ENCODE data around the gene CA9.
A peak's percentile ranks its signal among the peaks of the same experiment; 100 is the strongest.
"Not testable (repeated sequence)": the region's sequence is repeated elsewhere in the genome, so short reads cannot be mapped to it uniquely, and the experiment has no call there.

The CA9 gene

DNA sequence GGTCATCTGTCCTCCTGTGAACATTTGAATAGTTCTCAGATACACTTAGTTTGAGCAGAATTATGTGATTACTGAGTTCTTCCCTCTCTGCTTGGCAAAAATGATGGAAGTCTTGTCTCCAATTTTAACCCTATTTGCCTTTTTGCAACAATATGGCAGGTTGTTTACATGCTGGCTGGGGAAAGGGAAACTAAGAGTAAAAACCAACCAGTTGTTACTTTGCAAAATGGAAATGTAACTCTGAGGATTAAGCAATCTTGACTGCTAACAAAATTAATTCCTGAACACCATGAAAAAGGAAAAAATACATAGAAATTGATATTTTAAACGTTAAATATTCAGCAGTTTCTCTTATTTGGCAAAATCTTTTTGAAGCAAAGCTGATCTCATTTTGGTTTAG is 34.1 kb upstream of the CA9 start:
- TF ChIP-seq HDGF (IDR thresholded peaks at IDR 0.05; ENCODE audit: borderline replicate concordance) (no peak), ELF4 (IDR thresholded peaks at IDR 0.05) (no peak), SP1 (IDR thresholded peaks at IDR 0.05) (no peak), FOXM1 (IDR thresholded peaks at IDR 0.05; ENCODE audit: borderline replicate concordance) (no peak), ZNF384 (IDR thresholded peaks at IDR 0.05) (no peak), SUZ12 (IDR thresholded peaks at IDR 0.05) (no peak), NFRKB (IDR thresholded peaks at IDR 0.05) (no peak), ARNT (IDR thresholded peaks at IDR 0.05) (no peak), FOXA1 (IDR thresholded peaks at IDR 0.05) (no peak), FOXK2 (IDR thresholded peaks at IDR 0.05) (no peak), TARDBP (IDR thresholded peaks at IDR 0.05) (no peak), BHLHE40 (IDR thresholded peaks at IDR 0.05; ENCODE audit: borderline replicate concordance) (no peak)
- TF ChIP-seq, protein P1, sequence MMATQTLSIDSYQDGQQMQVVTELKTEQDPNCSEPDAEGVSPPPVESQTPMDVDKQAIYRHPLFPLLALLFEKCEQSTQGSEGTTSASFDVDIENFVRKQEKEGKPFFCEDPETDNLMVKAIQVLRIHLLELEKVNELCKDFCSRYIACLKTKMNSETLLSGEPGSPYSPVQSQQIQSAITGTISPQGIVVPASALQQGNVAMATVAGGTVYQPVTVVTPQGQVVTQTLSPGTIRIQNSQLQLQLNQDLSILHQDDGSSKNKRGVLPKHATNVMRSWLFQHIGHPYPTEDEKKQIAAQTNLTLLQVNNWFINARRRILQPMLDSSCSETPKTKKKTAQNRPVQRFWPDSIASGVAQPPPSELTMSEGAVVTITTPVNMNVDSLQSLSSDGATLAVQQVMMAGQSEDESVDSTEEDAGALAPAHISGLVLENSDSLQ (IDR thresholded peaks at IDR 0.05) = no peak
- CTCF ChIA-PET = no interaction called here
- POLR2A ChIA-PET = no interaction called here
- no peak for DNase-seq (ENCODE audit: extremely low spot score)

DNA sequence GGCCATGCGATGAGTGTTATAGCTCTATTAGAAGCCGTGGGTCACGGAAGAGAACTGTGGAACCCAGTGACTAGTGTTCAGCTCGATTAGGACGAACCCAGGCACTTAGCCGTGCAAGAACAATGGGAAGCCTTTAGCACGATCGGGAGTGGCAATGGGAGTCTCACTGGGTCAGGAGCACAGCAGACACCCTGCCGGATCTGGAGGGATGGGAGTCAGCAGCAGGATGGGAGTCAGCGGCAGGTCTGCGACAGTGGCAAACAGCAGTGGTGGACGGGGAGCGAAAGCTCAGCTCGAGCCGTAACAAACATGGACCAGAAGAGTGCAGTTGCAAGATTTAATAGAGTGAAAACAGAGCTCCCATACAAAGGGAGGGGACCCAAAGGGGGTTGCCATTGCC is 33.3 kb upstream of the CA9 start:
- CTCF ChIA-PET; DNase-seq (ENCODE audit: extremely low spot score); POLR2A ChIA-PET: not testable (repeated sequence)

DNA sequence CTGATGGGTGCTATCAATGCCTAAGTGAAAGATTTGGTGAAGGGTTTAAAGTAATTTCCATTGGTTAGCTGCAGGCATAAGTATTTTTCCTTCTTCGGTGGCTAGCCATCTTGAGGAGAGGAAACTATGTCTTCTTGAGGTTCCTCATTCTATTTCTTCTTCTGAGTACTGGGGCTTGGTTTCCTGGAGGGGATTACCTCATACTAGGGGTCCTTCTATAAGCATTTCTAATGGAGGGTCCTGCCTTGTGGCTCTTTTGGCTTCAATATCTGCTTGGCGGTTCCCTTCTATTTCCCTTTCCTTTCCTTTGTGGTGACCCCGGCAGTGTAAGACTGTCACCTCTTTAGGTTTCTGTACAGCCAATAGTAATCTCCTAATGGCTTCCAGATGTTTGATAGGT is 32.2 kb upstream of the CA9 start:
- DNase-seq (ENCODE audit: extremely low spot score); POLR2A ChIA-PET; CTCF ChIA-PET: not testable (repeated sequence)

DNA sequence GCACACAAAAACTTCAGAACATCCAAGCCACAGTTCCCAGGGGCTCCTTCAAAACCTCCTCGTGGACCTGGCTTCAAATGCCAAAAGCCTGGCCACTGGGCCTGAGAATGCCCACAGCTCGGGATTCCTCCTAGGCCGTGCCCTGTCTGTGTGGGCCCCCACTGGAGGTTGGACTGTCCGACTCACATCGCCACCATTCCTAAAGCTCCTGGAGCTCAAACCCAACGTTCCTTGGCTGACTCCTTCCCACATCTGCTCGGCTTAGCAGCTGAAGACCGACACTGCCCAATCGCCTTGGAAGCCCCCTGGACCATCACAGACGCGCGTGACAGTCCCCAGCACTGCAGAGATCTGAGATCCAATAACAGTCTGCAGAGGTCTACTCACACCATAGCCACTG is 30.7 kb upstream of the CA9 start:
- TF ChIP-seq SUZ12 (IDR thresholded peaks at IDR 0.05) = no peak
- TF ChIP-seq, protein P1 (IDR thresholded peaks at IDR 0.05) = no peak
- TF ChIP-seq FOXM1 (IDR thresholded peaks at IDR 0.05; ENCODE audit: borderline replicate concordance) = no peak
- no peak for TF ChIP-seq TARDBP (IDR thresholded peaks at IDR 0.05)
- no peak for TF ChIP-seq ZNF384 (IDR thresholded peaks at IDR 0.05)
- TF ChIP-seq L3MBTL2 (conservative IDR thresholded peaks at IDR 0.05) = no peak
- no peak for TF ChIP-seq ELF4 (IDR thresholded peaks at IDR 0.05)
- TF ChIP-seq FOXA1 (IDR thresholded peaks at IDR 0.05) = no peak
- no peak for TF ChIP-seq FOXK2 (IDR thresholded peaks at IDR 0.05)
- TF ChIP-seq HDGF (IDR thresholded peaks at IDR 0.05; ENCODE audit: borderline replicate concordance) = no peak
- TF ChIP-seq LEF1 (IDR thresholded peaks at IDR 0.05; ENCODE audit: borderline replicate concordance) = no peak
- no peak for TF ChIP-seq CTBP1 (IDR thresholded peaks at IDR 0.05; ENCODE audit: borderline replicate concordance)
- TF ChIP-seq NFRKB (IDR thresholded peaks at IDR 0.05) = no peak
- no peak for TF ChIP-seq ARNT (IDR thresholded peaks at IDR 0.05)
- no peak for TF ChIP-seq SP1 (IDR thresholded peaks at IDR 0.05)
- ChIA-PET CTCF (no interaction called here), POLR2A (no interaction called here)
- DNase-seq (ENCODE audit: extremely low spot score) = no peak

DNA sequence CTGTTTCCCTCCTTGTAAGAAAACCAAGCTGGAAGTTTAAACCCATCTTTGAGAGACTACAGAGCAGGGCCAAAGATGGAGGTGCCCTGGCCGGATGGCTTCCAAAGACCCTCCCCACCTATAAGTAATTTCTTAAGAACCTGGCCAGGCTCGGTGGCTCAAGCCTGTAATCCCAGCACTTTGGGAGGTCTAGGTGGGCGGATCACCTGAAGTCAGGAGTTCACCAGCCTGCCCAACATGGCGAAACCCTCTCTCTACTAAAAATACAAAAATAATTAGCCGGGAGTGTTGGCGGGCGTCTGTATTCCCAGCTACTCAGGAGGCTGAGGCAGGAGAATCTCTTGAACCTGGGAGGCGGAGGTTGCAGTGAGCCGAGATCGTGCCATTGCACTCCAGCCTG is 28.0 kb upstream of the CA9 start:
- DNase-seq (ENCODE audit: extremely low spot score) = not testable (repeated sequence)
- POLR2A ChIA-PET = interaction anchor here (1.1 to 5.6 kb wide), 5 partner anchors 12 to 86 kb away, joined by 3 to 35 read pairs (median 6); partner anchors contain the start of genes ARHGEF39, CCDC107, CREB3 and RMRP
- CTCF ChIA-PET = interaction anchor here (0.6 to 2.5 kb wide), 4 partner anchors 12 to 85 kb away, joined by 3 to 16 read pairs (median 6); partner anchors contain the start of genes CCDC107 and RMRP

DNA sequence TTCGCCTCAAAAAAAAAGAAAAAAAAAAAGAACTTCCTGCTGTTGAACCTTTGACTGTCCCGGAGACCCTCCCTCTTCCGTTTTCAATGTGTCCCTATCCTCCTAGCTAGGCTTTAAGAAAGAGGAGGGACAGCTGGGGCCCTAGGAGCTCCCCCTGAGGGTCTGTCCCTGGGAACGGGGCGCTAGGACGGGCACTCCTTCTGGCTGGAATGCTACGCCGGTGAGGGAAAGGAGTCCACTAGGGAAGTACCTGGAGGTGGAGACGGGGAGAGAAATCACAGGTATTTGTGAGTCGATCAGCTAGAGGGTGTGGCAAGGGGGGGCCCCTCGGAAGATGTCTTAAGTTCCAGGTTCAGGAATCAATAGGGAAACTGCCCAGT is 27.6 kb upstream of the CA9 start:
- ChIA-PET POLR2A (interaction anchor here (1.1 to 5.6 kb wide), 5 partner anchors 11 to 85 kb away, joined by 3 to 35 read pairs (median 6); partner anchors contain the start of genes ARHGEF39, CCDC107, CREB3 and RMRP), CTCF (interaction anchor here (0.6 to 2.5 kb wide), 4 partner anchors 12 to 84 kb away, joined by 3 to 16 read pairs (median 6); partner anchors contain the start of genes CCDC107 and RMRP)
- no peak for TF ChIP-seq ELF4 (IDR thresholded peaks at IDR 0.05)
- no peak for TF ChIP-seq SUZ12 (IDR thresholded peaks at IDR 0.05)
- TF ChIP-seq BHLHE40 (IDR thresholded peaks at IDR 0.05; ENCODE audit: borderline replicate concordance) = no peak
- TF ChIP-seq SP1 (IDR thresholded peaks at IDR 0.05) = no peak
- TF ChIP-seq FOXM1 (IDR thresholded peaks at IDR 0.05; ENCODE audit: borderline replicate concordance) = no peak
- TF ChIP-seq LEF1 (IDR thresholded peaks at IDR 0.05; ENCODE audit: borderline replicate concordance) = no peak
- TF ChIP-seq FOXA1 (IDR thresholded peaks at IDR 0.05) = no peak
- TF ChIP-seq NFRKB (IDR thresholded peaks at IDR 0.05) = no peak
- DNase-seq (ENCODE audit: extremely low spot score) = peak; percentile 22

DNA sequence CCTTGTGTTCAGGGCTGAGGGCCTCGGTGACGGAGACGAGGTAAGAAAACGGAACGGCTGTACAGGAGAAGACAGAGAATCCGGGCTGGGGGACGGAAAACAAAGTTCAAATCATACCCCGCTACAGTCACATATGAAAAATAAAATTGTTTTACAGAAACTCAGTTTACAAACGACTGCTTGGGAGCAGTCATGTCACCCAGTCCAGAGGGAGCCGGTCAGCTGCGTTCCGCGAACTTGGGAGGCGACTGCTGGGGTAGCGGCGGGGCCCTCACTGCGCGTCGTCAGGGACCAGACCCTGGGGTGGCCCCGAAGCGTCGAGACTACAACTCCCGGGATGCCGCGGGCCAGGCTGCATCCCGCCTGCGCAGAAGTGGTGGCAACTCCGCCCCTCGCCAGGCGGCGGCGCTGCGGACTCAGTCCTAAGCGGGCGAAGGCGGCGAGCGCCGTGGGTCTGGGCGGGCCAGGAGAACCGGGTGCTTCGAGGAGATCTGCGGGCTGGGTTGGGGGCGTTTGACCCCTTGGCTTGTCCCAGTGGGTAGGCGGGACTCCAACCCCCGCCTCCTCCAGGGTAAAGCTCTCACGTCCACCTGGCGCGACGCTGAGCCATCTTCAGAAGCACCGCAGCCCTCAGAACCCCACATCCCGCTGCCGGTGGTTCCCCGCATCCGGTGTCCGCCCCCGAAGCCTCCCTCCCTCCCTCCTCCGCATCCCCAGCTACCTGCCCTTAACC is 27.0 kb upstream of the CA9 start:
- CTCF ChIA-PET = interaction anchor here (0.7 to 2.5 kb wide), 5 partner anchors 11 to 43 kb away, joined by 3 to 16 read pairs (median 3); partner anchors contain the start of genes ARHGEF39, CCDC107 and RMRP
- POLR2A ChIA-PET = interaction anchor here (0.9 to 5.6 kb wide), 7 partner anchors 11 to 86 kb away, joined by 3 to 35 read pairs (median 5); partner anchors contain the start of genes ARHGEF39, CCDC107, CREB3 and RMRP
- TF ChIP-seq FOXM1 (IDR thresholded peaks at IDR 0.05; ENCODE audit: borderline replicate concordance) = no peak
- TF ChIP-seq BHLHE40 (IDR thresholded peaks at IDR 0.05; ENCODE audit: borderline replicate concordance) = no peak
- TF ChIP-seq L3MBTL2 (conservative IDR thresholded peaks at IDR 0.05) = peak; percentile 59
- peak; percentile 94 for DNase-seq (ENCODE audit: extremely low spot score)
